Tibial nerve (tissue), 4 donors: Measurements from ENCODE around the gene TAF1C.

Source experiments
- CTCF ChIP-seq, 5 experiments: fragments of 200-600 bp in 3 of 5; fragments of 450-650 bp in 2 of 5; sonication (generic) in 3 of 5; IDR thresholded peaks; one replicate each; pipeline ENCODE4 v1.5.1; 2016 to 2019; ENCODE audit warnings: antibody characterized with exemption in 5 of 5, mild to moderate bottlenecking in 3 of 5, moderate library complexity in 2 of 5
- EP300 ChIP-seq, 2 donors: sonication (generic); formaldehyde crosslinking; IDR thresholded peaks; one replicate each; pipeline ENCODE4 v1.6.1; 2017; ENCODE audit warnings: antibody characterized with exemption in 2 of 2, mild to moderate bottlenecking in 1 of 2
- POLR2A ChIP-seq, 2 donors: fragments of 450-650 bp; IDR thresholded peaks; one replicate each; pipeline ENCODE4 v1.6.1; 2017; ENCODE audit warnings: antibody characterized with exemption in 2 of 2, mild to moderate bottlenecking in 2 of 2, moderate library complexity in 2 of 2

- TF ChIP-seq CTCF (IDR thresholded peaks at IDR 0.05) (no peak), POLR2A (IDR thresholded peaks at IDR 0.05) (no peak), EP300 (IDR thresholded peaks at IDR 0.05) (no peak)
Measured at GRCh38 chr16:84196101-84196500, 9.2 kb upstream of the TAF1C start.
